ENCODE results near the gene SUN1.

- TF ChIP-seq CTCF (IDR thresholded peaks at IDR 0.05) (no peak), ZFX (IDR thresholded peaks at IDR 0.05; ENCODE audit: borderline replicate concordance) (no peak)
Measured at GRCh38 chr7:916291-916941, 84.1 kb downstream of the SUN1 start.
